ENCODE measurements around the gene USP21.

DNA sequence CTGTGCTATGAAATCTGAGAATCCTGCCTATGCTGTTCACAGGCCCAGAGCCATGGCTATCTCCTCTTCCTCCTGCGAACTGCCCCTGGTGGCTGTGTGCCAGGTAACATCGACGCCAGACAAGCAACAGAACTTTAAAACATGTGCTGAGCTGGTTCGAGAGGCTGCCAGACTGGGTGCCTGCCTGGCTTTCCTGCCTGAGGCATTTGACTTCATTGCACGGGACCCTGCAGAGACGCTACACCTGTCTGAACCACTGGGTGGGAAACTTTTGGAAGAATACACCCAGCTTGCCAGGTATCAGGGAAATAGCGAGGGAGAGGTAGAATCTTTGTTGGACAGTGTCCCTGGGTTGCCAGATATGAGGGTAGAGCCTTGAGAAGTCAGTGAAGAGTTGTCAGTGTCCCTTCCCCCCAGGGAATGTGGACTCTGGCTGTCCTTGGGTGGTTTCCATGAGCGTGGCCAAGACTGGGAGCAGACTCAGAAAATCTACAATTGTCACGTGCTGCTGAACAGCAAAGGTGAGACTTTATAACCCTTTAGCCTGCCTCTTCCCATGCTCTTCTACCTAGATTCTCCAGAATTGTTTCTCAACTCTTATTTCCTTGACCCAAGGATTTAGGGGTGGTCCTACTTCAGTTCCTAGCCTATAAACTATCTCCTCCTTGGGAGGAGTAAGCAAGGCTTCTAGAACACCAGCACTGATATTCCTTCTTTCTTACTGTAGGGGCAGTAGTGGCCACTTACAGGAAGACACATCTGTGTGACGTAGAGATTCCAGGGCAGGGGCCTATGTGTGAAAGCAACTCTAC lies 40.0 kb upstream of the USP21 start:
- TF ChIP-seq FOXC1 (CRISPR knock-in tag; IDR thresholded peaks at IDR 0.05; ENCODE audit: borderline replicate concordance) = no peak
- TF ChIP-seq, protein P1, sequence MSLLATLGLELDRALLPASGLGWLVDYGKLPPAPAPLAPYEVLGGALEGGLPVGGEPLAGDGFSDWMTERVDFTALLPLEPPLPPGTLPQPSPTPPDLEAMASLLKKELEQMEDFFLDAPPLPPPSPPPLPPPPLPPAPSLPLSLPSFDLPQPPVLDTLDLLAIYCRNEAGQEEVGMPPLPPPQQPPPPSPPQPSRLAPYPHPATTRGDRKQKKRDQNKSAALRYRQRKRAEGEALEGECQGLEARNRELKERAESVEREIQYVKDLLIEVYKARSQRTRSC (CRISPR knock-in tag; IDR thresholded peaks at IDR 0.05; ENCODE audit: low read depth) = no peak
- TF ChIP-seq ZBTB34 (CRISPR knock-in tag; IDR thresholded peaks at IDR 0.05) = no peak
- TF ChIP-seq NR1H2 (CRISPR knock-in tag; IDR thresholded peaks at IDR 0.05; ENCODE audit: borderline replicate concordance, low read depth) = no peak
- no peak for TF ChIP-seq NCOA2 (CRISPR knock-in tag; IDR thresholded peaks at IDR 0.05)
- no peak for TF ChIP-seq CTCF (CRISPR knock-in tag; IDR thresholded peaks at IDR 0.05)
- TF ChIP-seq ZBTB43 (CRISPR knock-in tag; conservative IDR thresholded peaks at IDR 0.05) = no peak
- TF ChIP-seq TBX2 (CRISPR knock-in tag; IDR thresholded peaks at IDR 0.05; ENCODE audit: borderline replicate concordance) = no peak
